ENCODE results near the gene PKDCC.

- TF ChIP-seq CTCF (IDR thresholded peaks at IDR 0.05) = no peak
- TF ChIP-seq POLR2AphosphoS5 (IDR thresholded peaks at IDR 0.05) = no peak
These were observed 18.1 kb upstream of the PKDCC start for GRCh38 chr2:42029639-42030199.
